Parathyroid adenoma (tissue), 2 donors: Measurements from ENCODE around the gene ABCB9.
"Not testable (repeated sequence)": the region's sequence is repeated elsewhere in the genome, so short reads cannot be mapped to it uniquely, and the experiment has no call there.

Experiments
- H2AFZ ChIP-seq: fragments of 300-600 bp; sonication (generic); one replicate; pipeline ENCODE4 v1.7.0; 2017; ENCODE audit warnings: antibody characterized with exemption, mild to moderate bottlenecking
- H3K27ac ChIP-seq: fragments of 300-600 bp; sonication (generic); one replicate; pipeline ENCODE4 v1.7.0; 2017
- H3K27me3 ChIP-seq: fragments of 300-600 bp; sonication (generic); one replicate; pipeline ENCODE4 v1.7.0; 2017; ENCODE audit warnings: low read length; ENCODE audit not compliant: control insufficient read depth, insufficient read depth
- H3K36me3 ChIP-seq: fragments of 300-600 bp; sonication (generic); one replicate; pipeline ENCODE4 v1.7.0; 2017; ENCODE audit warnings: low read length; ENCODE audit not compliant: control insufficient read depth, insufficient read depth
- H3K4me1 ChIP-seq: fragments of 300-600 bp; sonication (generic); one replicate; pipeline ENCODE4 v1.7.0; 2017; ENCODE audit warnings: control low read depth
- H3K4me2 ChIP-seq: fragments of 300-600 bp; sonication (generic); one replicate; pipeline ENCODE4 v1.7.0; 2017; ENCODE audit warnings: low read length
- H3K4me3 ChIP-seq: fragments of 300-600 bp; sonication (generic); one replicate; pipeline ENCODE4 v1.7.0; 2017; ENCODE audit warnings: low read depth, low read length
- H3K79me2 ChIP-seq: fragments of 300-600 bp; sonication (generic); one replicate; pipeline ENCODE4 v1.7.0; 2017; ENCODE audit warnings: control low read depth
- H3K9ac ChIP-seq: fragments of 300-600 bp; sonication (generic); one replicate; pipeline ENCODE4 v1.7.0; 2017; ENCODE audit warnings: mild to moderate bottlenecking
- H3K9me3 ChIP-seq: fragments of 300-600 bp; sonication (generic); one replicate; pipeline ENCODE4 v1.7.0; 2017; ENCODE audit warnings: low read length; ENCODE audit not compliant: control insufficient read depth
- TF ChIP-seq, protein P1 (sequence below): fragments of 300-600 bp; sonication (generic); IDR thresholded peaks from one replicate; pipeline ENCODE4 v1.7.0; 2017; ENCODE audit warnings: antibody characterized with exemption, mild to moderate bottlenecking
- donor health status: primary hyperparathyroidism.

Gene ABCB9

DNA sequence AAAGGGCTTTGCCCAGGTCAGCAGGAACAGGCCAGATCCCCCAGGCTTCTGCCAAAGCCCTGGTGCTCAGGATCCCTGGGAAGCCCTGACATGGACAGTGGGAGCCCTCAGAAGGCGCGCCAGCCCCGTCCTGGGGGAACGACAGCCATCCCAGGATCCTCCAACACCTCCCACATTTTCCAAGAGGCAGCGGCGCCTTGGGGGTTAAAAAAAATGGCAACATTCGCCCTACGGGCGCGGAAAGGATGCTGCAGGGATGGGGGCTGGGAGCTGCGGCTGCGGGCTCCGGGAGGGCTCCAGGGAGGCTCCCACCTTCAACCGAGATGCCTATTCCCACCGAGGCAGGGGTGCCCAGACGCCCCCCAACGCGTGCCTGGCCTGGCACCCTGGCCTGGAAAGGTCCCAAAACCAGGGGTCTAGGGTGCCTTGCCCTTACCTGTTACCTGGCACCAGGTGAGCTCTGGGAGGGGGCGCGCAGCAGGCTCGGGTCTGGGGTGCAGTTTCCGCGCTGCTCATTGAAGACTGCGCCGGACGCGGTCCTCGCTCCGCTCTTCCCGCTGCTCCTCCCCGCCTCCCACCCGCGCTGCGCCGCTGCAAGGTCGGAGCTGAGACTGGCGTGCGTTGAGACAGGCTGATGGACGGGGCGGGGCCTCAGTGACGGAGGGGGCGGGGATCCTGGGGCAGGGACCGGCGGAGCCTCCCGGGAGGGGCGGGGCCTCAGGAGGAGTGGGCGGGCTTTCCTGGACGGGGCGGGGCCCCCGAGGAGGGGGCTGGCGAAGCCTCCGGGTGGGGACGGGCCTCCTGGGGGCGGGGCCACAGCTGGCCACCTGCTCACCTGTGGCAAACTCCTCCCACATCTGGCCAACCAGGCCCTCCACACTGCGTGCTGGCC is at the start of gene ABCB9:
Gene ABCB9, minus strand, starts transcription at position 613 of the 892 bp plus-strand sequence. CDS start 6,228 bp downstream, outside the sequence.
- TF ChIP-seq, protein P1, sequence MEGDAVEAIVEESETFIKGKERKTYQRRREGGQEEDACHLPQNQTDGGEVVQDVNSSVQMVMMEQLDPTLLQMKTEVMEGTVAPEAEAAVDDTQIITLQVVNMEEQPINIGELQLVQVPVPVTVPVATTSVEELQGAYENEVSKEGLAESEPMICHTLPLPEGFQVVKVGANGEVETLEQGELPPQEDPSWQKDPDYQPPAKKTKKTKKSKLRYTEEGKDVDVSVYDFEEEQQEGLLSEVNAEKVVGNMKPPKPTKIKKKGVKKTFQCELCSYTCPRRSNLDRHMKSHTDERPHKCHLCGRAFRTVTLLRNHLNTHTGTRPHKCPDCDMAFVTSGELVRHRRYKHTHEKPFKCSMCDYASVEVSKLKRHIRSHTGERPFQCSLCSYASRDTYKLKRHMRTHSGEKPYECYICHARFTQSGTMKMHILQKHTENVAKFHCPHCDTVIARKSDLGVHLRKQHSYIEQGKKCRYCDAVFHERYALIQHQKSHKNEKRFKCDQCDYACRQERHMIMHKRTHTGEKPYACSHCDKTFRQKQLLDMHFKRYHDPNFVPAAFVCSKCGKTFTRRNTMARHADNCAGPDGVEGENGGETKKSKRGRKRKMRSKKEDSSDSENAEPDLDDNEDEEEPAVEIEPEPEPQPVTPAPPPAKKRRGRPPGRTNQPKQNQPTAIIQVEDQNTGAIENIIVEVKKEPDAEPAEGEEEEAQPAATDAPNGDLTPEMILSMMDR = peak; percentile 4
- Histone ChIP-seq H3K27ac (peak within 1 kb of the TSS; percentile 34), H3K9me3 (no peaks in the 10 kb centered on the region), H3K4me2 (peak within 1 kb of the TSS; percentile 94), H2AFZ (peak within 1 kb of the TSS; percentile 61), H3K27me3 (no peaks in the 10 kb centered on the region), H3K4me1 (peaks cover 16% of the 10 kb centered on the region), H3K79me2 (peaks cover 9% of the 10 kb centered on the region), H3K4me3 (peak within 1 kb of the TSS; percentile 80), H3K36me3 (no peaks in the 10 kb centered on the region), H3K9ac (peak within 1 kb of the TSS; percentile 31)

DNA sequence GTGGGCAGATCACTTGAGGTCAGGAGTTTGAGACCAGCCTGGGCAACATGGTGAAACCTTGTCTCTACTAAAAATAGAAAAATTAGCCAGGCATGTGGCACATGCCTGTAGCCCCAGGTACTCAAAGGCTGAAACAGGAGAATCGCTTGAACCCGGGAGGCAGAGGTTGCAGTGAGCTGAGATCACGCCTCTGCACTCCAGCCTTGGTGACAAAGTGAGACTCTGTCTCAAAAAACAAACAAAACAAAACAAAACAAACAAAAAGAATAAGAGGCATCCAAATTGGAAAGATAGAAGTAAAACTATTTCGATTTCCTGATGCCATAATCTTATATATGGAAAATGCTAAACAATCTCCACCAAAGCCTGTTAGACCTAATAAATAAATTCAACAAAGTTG is 48.2 kb upstream of the ABCB9 start:
- H3K9ac ChIP-seq, H3K36me3 ChIP-seq, H3K4me1 ChIP-seq, H3K79me2 ChIP-seq, H3K4me2 ChIP-seq, H3K27ac ChIP-seq, H2AFZ ChIP-seq, H3K9me3 ChIP-seq, H3K27me3 ChIP-seq, H3K4me3 ChIP-seq: not testable (repeated sequence)

DNA sequence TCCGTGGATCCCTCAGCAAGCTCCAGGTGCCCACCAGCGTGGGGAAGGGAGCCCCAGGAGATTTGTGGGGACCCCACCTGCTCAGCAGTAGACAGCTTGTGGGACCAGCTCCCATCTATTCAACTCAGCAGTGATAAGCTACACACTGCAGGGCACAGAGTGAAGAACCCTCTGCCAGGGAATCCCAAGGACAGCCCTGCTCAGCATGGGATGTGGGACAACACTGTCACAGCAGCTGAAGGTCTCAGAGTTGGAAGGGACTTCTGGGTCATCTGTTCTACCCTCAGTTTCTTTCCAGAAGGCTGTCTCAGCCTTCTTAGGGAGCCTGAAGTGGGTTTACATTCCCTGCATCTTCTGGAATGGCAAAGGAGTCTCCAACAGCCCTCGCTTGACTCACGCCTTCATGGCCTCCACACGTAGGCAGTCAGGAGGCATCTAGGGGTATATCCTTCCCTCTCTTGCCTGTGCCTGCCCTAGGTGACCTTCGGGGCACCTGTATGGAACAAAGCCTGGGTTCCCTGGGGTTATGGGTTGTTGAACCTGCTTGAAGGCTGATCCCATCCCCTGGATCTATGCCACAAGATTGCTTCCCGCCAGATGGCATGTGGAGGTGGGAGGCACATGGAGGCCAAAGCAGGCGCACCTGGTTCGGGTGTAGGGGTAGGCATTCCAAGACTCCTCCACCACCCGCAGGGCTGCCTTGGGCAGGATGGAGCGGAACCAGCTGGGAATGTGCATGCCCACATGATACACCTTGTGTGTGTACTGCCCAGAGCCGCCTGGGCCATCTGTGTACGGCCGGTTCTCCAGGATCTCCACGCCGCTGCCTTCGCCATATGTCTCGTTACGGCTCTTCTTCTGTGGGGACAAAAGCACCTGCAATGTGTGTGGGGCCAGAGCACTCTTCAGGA is 47.2 kb upstream of the ABCB9 start:
- Histone ChIP-seq H3K9ac (no peak overlapping the region), H3K27me3 (no peaks in the 10 kb centered on the region), H3K4me3 (no peak overlapping the region), H3K4me1 (no peaks in the 10 kb centered on the region), H3K27ac (no peak overlapping the region), H3K9me3 (no peaks in the 10 kb centered on the region), H3K79me2 (no peaks in the 10 kb centered on the region), H3K4me2 (no peak overlapping the region), H2AFZ (no peak overlapping the region), H3K36me3 (no peaks in the 10 kb centered on the region)
- TF ChIP-seq, protein P1 = no peak

DNA sequence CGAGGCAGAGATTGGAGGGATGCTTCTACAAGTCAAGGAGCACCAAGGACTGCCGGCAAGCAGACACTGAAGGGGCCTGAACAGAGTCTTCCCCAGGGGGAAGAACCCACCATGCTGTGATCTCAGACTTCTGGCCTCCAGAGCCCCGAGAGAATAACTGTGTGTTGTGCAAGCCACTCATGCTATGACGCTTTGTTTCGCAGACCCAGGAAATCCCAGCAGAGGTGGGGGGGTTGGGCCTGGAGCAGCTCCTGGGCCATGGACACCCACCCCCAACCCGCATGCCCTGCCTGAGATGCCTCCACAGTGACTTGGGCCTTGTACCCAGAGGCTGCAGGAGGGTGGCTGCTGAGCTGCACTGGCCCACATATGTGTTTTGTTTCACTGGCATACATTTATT is 45.4 kb upstream of the ABCB9 start:
- Histone ChIP-seq H3K36me3 (no peaks in the 10 kb centered on the region), H3K79me2 (no peaks in the 10 kb centered on the region), H3K4me1 (no peaks in the 10 kb centered on the region), H2AFZ (no peak overlapping the region), H3K27ac (no peak overlapping the region), H3K27me3 (no peaks in the 10 kb centered on the region), H3K9me3 (no peaks in the 10 kb centered on the region), H3K4me3 (no peak overlapping the region), H3K4me2 (no peak overlapping the region), H3K9ac (no peak overlapping the region)
- TF ChIP-seq, protein P1 = no peak

DNA sequence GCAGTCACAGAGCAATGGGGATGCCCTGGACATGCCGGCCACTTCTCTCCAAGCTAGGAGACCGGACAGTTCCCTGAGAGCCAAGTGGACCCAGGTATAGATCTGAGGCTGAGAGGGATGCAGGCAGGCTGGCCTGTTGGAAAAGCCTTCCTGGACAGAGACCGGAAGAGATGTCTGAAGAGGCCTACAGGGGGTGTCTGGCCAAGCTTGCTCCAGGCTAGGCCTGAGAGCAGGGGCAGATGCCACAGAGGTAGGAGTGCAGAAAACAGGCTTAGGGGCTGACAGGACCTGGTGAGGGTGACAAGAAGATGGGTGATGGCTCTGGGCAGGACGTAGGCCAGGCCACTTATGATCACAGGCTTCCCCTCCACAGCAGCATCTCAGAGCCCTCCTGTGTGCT is 44.4 kb upstream of the ABCB9 start:
- Histone ChIP-seq H3K4me3 (no peak overlapping the region), H3K79me2 (no peaks in the 10 kb centered on the region)

More for the DNA sequence above, 44.4 kb upstream of the ABCB9 start:
- Histone ChIP-seq H3K4me2 (no peak overlapping the region), H2AFZ (no peak overlapping the region), H3K36me3 (no peaks in the 10 kb centered on the region), H3K27ac (no peak overlapping the region), H3K4me1 (no peaks in the 10 kb centered on the region), H3K9me3 (no peaks in the 10 kb centered on the region), H3K9ac (no peak overlapping the region), H3K27me3 (no peaks in the 10 kb centered on the region)
- TF ChIP-seq, protein P1 = no peak
